Measurements from ENCODE around the gene MAFG. TPM values are rescaled to one million over a fixed set of nuclear protein-coding genes. Genes with fewer than 3 reads are reported as not detected.

MAFG gene
- total and polyA plus RNA-seq, 2 of the 13 experiments (the other 11 are each of a cell fraction or from before 2014, with no cell fraction given): 14.5 to 20.0 TPM

GRCh38 chr17:81967533-81968395 is 40.2 kb upstream of the MAFG start (continued):
- peak; percentile 88 for TF ChIP-seq MXD4 (CRISPR knock-in tag; IDR thresholded peaks at IDR 0.05)
- no peak; the same call in 1 of the 2 replicates for TF ChIP-seq NFAT5 (CRISPR knock-in tag; IDR thresholded peaks at IDR 0.05)
- TF ChIP-seq HOXA7 (CRISPR knock-in tag; IDR thresholded peaks at IDR 0.05): no peak
- TF ChIP-seq PHF20 (CRISPR knock-in tag; IDR thresholded peaks at IDR 0.05): peak; percentile 54; the same call in 1 of the 2 replicates
- no peak; the same call in 1 of the 2 replicates for TF ChIP-seq REPIN1 (CRISPR knock-in tag; IDR thresholded peaks at IDR 0.05; ENCODE audit: borderline replicate concordance, low read depth)
- no peak for TF ChIP-seq MLLT10 (CRISPR knock-in tag; IDR thresholded peaks at IDR 0.05)
- peak; percentile 58 for TF ChIP-seq HNF4G (IDR thresholded peaks at IDR 0.05; ENCODE audit: borderline replicate concordance, low read depth, low read length)
- TF ChIP-seq HNF4G (CRISPR knock-in tag; IDR thresholded peaks at IDR 0.05; ENCODE audit: borderline replicate concordance, low read depth): 0 out of 2 replicates have a peak, but pooled peaks have one; percentile 48
- peak; percentile 51; the same call in 1 of the 2 replicates for TF ChIP-seq CREBL2 (CRISPR knock-in tag; IDR thresholded peaks at IDR 0.05; ENCODE audit: borderline replicate concordance)
- peak; percentile 79; the same call in 1 of the 2 replicates for TF ChIP-seq NCOR1 (IDR thresholded peaks at IDR 0.05; ENCODE audit: borderline replicate concordance, low read length)
- TF ChIP-seq EHMT2 (IDR thresholded peaks at IDR 0.05; ENCODE audit: borderline replicate concordance, low read depth, low read length): no peak
- TF ChIP-seq FOXJ3 (CRISPR knock-in tag; IDR thresholded peaks at IDR 0.05; ENCODE audit: borderline replicate concordance): peak; percentile 80
- TF ChIP-seq PAXIP1 (CRISPR knock-in tag; conservative IDR thresholded peaks at IDR 0.05): peak; percentile 94
- TF ChIP-seq ZNF468 (CRISPR knock-in tag; IDR thresholded peaks at IDR 0.05): no peak
- TF ChIP-seq ADNP (CRISPR knock-in tag; IDR thresholded peaks at IDR 0.05): peak; percentile 92
- TF ChIP-seq ZFP41 (CRISPR knock-in tag; IDR thresholded peaks at IDR 0.05; ENCODE audit: borderline replicate concordance): no peak
- peak; percentile 99 for TF ChIP-seq TCF7 (IDR thresholded peaks at IDR 0.05; ENCODE audit: low read depth)
- peak; percentile 98 for TF ChIP-seq SP5 (CRISPR knock-in tag; IDR thresholded peaks at IDR 0.05; ENCODE audit: borderline replicate concordance, low read depth)
- TF ChIP-seq ZNF557 (CRISPR knock-in tag; IDR thresholded peaks at IDR 0.05): 0 out of 2 replicates have a peak, but pooled peaks have one; percentile 65

Data from HepG2 (cell line).